SIG-M5 treated with dmso at 0.1 percent for 504 hours (cell line): ENCODE data around the gene CD79B.
A peak's percentile ranks its signal among the peaks of the same experiment; 100 is the strongest.

Experiments used
- DNase-seq: peaks from one replicate; lab custom pipeline; 2025; ENCODE audit not compliant: unreplicated experiment; lab: John Stamatoyannopoulos, UW

CD79B gene

GRCh38 chr17:63954402-63955063, 22.4 kb upstream of the CD79B start:
- no peak for DNase-seq

- DNase-seq: peak; percentile 26
Measured at GRCh38 chr17:63950940-63951907, 19.1 kb upstream of the CD79B start.

GRCh38 chr17:63949576-63950250, 17.6 kb upstream of the CD79B start:
- DNase-seq: no peak

- DNase-seq: no peak
Measured at GRCh38 chr17:63948521-63948920, 16.4 kb upstream of the CD79B start.

- DNase-seq: no peak
Measured at GRCh38 chr17:63947711-63948330, 15.7 kb upstream of the CD79B start.

- DNase-seq: peak; percentile 52
Measured at GRCh38 chr17:63946440-63947363, 14.6 kb upstream of the CD79B start.

- no peak for DNase-seq
Measured at GRCh38 chr17:63945784-63946439, 13.8 kb upstream of the CD79B start.

- no peak for DNase-seq
Measured at GRCh38 chr17:63944736-63945499, 12.8 kb upstream of the CD79B start.

GRCh38 chr17:63943745-63944144, 11.6 kb upstream of the CD79B start:
- no peak for DNase-seq

- DNase-seq: no peak
Measured at GRCh38 chr17:63942309-63942985, 10.3 kb upstream of the CD79B start.

- DNase-seq: no peak
Measured at GRCh38 chr17:63941751-63942150, 9.6 kb upstream of the CD79B start.

GRCh38 chr17:63941162-63941561, 9.0 kb upstream of the CD79B start:
- no peak for DNase-seq

GRCh38 chr17:63940584-63940983, 8.5 kb upstream of the CD79B start:
- DNase-seq: no peak

GRCh38 chr17:63939884-63940283, 7.8 kb upstream of the CD79B start:
- no peak for DNase-seq

GRCh38 chr17:63939401-63939800, 7.3 kb upstream of the CD79B start:
- DNase-seq: no peak

GRCh38 chr17:63937920-63938319, 5.8 kb upstream of the CD79B start:
- DNase-seq: no peak

- no peak for DNase-seq
Measured at GRCh38 chr17:63937319-63937718, 5.2 kb upstream of the CD79B start.
